ENCODE results near the gene FAM90A1.
"Not testable (repeated sequence)": the region's sequence is repeated elsewhere in the genome, so short reads cannot be mapped to it uniquely, and the experiment has no call there.

FAM90A1 gene

DNA sequence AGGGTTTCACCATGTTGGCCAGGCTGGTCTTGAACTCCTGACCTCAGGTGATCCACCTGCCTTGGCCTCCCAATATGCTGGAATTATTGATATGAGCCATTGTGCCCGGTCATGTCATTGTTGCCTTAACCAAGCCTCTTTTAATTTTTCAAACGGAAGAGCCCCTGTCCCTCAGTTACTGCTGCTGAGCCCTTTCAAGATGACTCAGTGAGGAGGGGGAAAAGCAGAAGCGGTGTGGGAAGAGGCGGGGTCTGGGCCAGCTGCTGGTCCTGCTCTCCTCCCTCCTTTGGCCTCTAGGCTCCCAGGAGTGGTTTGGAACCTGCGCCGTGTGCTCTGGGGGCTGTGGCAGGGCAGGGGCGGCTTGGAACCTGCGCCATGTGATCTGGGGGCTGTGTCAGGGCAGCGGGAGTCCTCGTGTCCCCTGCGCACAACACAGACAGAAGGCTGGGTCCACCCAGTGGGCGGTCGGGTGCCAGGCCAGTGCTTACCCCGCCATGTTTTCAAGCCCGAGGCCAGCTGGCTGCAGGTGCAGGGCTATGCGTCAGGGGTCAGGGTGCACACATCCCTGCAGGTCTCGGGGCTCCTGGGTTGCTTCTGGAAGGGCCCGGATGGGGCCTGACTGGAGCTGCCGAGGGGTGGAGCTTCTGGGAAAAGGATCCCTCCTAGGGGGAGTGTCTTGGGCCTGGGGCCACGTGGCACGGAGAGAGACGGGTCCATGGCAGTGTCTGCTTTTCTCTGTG, at the start of gene FAM90A1:
TSS of gene FAM90A1 (minus strand) at position 627 of the 740 bp plus-strand sequence. CDS start 2,786 bp downstream, outside the sequence.
- not testable (repeated sequence) for FAIRE-seq

DNA sequence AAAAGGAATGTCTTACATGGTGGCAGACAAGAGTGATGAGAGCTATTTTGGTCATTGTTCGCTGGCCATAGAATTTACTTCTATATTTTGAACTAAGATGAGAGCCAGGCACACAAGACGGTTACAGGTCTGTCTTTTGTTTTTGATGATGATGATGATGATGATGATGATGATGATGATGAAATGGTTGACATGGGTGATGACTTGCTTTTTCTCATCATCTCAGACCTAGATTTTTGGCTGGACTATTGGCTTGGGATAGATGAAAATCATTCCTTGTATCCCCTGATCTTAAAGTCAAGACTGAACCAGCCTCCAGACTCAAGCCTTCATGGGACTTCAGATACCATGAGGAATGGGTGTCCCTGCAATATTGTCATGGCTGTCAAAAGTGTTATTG, 49.0 kb upstream of the FAM90A1 start:
- not testable (repeated sequence) for FAIRE-seq

- FAIRE-seq: not testable (repeated sequence)
These were observed 39.3 kb upstream of the FAM90A1 start for GRCh38 chr12:8266706-8267105.

DNA sequence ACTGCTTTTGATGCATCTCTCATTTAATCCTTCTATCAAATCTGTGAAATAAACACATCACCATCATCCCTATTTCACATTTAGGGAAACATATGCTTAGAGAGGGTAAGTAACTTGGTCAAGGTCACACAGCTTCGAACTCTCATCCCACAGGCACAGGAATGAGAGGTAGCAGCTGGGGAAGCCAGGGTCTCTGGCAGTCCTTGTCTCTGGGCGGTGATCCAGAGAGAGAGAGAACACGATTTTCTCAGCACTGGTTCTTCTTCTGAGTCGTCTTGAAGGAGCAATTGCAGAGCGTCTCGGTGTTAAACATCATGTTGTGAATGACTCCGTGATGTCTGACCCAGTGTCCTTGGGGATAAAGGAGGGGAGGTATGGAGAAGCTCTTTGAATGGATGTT, 36.8 kb upstream of the FAM90A1 start:
- not testable (repeated sequence) for FAIRE-seq

DNA sequence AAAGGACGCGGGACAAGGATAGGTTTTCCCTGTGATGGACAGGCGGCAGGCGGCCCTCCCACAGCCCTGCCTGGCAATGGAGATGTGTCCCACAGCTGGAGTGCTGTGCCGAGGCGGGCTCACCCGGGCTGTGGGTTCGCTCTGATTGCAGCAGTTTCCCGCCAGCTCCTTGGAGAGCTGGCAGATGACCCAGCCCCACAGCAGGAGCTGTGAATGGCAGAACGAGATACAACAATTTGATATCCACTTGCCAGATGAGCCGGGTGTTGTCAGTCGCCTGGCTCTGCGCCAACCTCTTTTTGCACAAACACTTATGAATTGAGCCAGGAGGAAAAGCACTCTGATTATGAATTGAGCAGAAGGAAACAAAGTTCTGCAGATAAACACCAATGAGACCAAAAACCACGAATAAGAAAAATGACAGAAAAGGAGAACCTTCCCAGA, 33.7 kb upstream of the FAM90A1 start:
- not testable (repeated sequence) for FAIRE-seq

DNA sequence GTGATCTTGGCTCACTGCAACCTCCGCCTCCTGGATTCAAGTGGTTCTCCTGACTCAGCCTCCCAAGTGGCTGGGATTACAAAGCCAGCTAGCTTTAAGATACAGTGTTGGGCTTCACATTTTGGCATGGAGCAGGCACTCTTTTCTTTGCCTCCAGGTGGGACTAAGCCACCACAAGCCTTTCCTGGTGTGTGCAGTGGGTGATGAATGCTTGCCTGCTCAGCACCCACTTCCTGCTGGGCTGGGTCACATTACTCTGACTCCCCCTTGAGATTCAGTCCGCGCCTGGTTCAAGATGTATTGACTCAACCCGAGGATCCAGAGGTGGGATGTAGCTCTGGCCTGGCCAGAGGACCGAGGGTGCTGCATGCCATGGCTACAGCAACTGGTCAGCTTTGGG, 28.9 kb upstream of the FAM90A1 start:
- FAIRE-seq: not testable (repeated sequence)

GRCh38 chr12:8254705-8255104, 27.3 kb upstream of the FAM90A1 start:
- not testable (repeated sequence) for FAIRE-seq

DNA sequence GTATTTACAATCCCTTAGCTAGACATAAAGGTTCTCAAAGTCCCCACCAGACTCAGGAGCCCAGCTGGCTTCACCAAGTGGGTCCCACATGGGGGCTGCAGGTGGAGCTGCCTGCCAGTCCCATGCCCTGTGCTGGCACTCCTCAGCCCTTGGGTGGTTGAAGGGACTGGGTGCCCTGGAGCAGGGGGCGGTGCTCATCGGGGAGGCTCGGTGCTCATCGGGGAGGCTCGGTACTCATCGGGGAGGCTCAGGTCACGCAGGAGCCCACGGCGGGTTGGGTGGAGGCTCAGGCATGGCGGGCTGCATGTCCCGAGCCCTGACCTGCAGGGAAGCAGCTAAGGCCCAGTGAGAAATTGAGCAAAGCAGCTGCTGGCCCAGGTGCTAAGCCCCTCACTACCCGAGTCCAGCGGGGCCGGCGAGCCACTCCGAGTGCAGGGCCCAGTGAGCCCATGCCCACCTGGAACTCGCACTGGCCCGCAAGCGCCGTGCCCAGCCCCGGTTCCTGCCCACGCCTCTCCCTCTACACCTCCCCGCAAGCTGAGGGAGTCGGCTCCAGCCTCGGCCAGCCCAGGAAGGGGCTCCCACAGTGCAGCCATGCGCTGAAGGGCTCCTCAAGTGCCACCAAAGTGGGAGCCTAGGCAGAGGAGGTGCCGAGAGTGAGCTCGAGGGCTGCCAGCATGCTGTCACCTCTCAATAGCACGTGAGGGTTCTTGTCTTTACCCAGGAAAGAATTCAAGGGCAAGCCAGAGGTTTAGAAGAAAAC, 24.8 kb upstream of the FAM90A1 start:
- not testable (repeated sequence) for FAIRE-seq

- not testable (repeated sequence) for FAIRE-seq
These were observed 24.2 kb upstream of the FAM90A1 start for GRCh38 chr12:8251616-8252015.

- not testable (repeated sequence) for FAIRE-seq
These were observed 19.6 kb upstream of the FAM90A1 start for GRCh38 chr12:8246941-8247535.

DNA sequence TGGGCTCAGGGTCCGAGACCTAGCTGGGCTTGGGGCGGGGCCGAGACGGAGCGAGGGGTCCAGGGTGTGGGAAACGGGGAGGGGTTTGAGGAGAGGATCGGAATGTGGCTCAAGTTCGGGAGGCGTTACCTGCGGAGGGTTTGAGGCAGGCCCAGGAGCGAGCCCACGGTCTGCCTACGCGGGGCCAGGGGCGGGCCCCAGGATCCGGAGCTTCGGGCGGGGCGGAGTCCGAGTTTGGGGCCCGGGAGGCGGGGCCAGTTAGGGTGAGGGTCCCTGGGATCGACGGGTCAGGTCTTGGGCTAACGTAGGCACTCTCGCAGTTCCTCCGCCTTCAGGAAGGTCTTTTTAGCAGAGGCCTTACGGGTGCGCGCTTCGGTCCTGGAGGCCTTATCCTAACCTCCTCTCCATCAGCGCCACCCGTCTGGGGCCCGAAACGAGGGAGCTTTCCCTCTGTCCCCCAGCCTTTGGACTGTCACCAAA, 16.3 kb upstream of the FAM90A1 start:
- not testable (repeated sequence) for FAIRE-seq

DNA sequence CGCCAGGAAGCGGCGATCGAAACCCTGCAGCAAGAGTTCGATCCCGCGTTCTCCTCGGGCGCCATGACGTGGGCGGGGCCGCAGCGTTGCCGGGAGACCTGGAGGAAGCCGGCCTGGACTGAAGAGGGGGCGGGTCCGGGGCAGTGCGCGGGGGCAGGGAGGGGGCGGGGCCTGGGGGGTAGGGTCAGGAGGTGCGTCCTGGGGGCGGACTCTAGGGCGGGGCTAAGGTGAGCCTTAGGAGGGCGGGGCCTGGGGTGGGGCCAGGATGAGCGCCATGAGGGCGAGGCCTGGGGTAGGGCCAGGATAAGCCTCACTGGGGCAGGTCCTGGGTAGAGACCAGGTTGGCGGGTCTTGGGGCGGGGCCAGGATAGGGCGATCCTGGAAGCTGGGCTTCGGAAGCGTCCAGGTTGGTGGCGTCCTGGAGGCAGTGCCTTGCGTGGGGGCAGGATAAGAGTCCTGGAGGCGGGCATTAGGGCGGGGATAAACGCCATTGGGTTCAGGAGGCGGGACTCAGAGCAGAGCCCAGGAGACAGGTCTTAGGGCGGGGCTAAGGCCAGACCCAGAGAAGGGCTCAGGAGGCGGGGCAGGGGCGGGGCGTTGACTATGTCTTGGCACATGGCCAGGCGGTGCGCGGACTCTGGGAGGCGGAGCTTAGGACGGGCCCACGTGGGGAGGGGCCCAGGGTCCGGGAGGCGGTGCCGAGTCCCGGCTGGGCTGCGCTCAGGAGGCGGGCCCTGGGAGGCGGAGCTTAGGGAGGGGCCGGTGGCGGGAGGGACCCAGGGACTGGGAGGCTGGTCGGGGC, 15.7 kb upstream of the FAM90A1 start:
- FAIRE-seq: peak; percentile 99

DNA sequence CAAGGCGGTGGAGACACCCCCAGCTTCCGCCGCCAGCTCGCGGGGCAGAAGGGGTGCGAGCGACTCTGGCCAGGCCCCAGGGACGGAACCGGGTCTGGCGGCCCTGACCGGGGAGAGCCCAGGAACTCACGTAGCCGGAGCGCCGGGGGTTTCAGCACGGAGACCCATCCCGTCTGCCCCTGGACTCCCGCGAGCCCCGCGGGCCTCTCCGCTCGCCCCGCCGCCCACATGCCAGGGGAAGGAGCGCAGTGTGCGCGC, 15.1 kb upstream of the FAM90A1 start:
- not testable (repeated sequence) for FAIRE-seq

GRCh38 chr12:8241917-8242621, 14.7 kb upstream of the FAM90A1 start:
- FAIRE-seq: not testable (repeated sequence)

DNA sequence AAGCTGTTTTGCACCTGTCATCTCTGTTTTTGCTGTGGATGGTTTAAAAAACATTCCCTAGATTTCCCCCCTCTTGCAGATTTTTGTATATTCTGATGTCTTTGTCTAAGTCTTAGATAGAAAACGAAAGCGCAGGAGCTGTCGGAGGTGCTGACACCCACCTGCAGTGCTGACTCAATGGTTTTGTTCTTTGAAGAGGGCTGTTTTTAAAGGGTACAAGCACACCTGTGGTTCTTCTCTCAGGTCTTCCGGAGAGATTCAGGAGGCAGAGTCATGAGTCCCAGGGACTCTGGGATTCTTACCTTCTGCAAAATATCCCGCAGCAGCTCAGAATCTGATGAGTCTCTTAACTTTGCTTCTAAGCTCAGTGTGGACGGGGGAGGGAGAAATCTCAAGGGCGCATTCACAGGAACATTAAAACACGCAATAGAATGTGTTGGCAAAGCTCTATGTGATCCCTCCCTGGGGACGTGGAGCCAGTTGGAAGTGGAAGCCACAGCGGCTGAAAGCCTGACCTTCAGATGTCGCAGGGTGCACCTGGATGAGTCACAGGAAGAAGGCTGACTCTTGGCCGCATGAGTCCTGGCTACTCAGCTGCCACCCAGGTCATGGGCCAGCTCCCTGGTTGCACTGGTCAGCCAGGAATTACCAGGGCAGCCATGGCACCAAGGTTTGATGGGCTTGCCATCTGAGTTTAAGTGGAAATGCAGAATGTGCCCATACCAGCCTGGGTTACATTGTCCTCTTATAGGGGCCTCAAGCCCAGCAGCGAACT, 13.1 kb upstream of the FAM90A1 start:
- FAIRE-seq: not testable (repeated sequence)

GRCh38 chr12:8237031-8237430, 9.6 kb upstream of the FAM90A1 start:
- FAIRE-seq: not testable (repeated sequence)

DNA sequence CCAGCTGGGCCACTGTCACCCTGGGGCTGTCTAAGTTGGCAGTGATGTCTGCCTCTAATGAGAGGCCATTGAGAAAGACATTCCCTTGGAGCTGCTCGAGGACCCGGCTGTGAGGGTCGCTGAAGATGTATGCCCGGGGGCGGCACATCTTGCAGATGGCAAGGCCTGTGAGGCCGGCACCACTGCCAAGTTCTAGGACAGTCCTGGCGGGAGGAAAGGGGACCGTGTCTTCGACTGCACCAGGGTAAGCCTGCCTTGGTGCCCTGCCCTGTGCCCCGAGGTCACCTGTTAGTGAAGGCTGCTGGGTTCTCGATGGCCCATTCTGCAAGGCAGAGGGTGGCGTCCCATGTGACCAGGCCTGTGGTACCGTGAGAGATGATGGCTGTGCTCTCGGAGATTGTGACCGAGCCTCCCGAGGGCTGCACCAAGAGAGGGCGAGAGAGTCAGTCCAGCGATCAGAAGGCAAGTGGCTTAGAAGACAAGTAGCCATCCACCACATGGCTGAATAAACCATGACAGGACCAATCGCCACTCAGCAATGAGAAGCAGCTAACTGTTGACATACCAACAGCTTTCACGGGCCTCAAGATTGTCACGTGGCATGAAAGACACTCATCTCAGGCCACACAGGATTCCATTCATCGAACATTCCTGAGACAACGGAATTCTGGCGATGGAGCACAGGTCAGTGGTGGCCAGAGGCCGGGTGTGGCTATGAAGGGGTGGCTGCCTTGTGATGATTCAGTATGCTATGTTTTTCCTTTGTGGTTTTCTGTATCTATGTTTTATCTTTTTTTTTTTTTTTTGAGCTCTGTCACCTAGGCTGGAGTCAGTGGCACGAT, 8.1 kb upstream of the FAM90A1 start:
- not testable (repeated sequence) for FAIRE-seq

DNA sequence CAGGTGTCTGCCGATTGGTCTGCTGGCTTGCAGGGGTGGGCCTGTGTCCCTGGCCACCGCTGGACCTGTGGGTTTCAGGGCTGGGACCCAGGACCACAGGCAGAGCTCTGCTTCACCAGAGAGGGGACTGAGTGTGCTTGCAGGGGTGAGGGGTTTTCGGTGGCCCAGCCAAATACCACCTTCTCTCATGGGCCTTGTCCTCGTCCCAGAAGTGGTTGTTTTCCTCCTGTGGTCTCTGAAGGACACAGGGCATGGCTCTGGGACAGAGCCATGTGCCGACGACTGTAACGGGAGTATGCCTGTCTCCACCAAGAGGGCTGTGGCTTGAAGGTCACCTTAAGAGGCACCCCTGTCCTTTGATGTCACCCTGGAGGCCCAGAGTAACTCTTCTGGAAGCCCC, 7.3 kb upstream of the FAM90A1 start:
- not testable (repeated sequence) for FAIRE-seq

GRCh38 chr12:8233935-8234495, 6.6 kb upstream of the FAM90A1 start:
- not testable (repeated sequence) for FAIRE-seq

DNA sequence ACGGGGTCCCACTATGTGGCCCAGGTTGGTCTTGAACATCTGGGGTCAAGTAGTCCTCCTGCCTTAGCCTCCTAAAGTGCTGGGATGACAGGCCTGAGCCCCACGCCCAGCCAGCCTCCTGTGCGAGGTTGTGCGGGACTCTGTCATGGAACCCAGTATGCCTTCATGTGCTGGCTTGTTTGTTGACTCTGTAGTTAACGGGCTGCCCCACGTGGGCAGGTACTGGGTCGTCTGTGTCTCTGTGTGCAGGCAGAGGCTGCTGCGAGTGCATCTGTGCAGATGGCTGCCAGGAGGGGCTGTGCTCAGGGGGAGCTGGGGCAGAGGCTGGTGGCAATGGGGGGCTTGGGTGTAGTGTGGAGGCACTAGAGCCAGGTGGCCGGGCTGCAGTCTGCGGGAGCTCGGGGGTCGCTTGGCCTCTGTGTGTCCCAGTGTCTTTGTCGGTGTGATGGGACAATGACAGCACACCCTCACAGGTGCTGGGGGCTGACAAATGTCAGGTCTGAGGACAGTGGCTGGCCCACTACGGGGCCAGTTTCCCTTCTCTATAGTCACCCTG, 6.0 kb upstream of the FAM90A1 start:
- FAIRE-seq: not testable (repeated sequence)
